HFFc6 (cell line): ENCODE results near the gene KRT71. TPM values are rescaled to one million over a fixed set of nuclear protein-coding genes. Genes with fewer than 3 reads are reported as not detected.

Experiments
- DNase-seq: peaks from one replicate; pipeline ENCODE4 v3.0.0-alpha.2; 2018
- H3K27ac Mint-ChIP-seq: 2 replicates; pipeline ENCODE4 v1.8.0; 2020; ENCODE audit warnings: mild to moderate bottlenecking, mixed read lengths
- H3K27me3 Mint-ChIP-seq: 2 replicates; pipeline ENCODE4 v1.8.0; 2021; ENCODE audit warnings: mild to moderate bottlenecking, moderate library complexity, mixed read lengths; ENCODE audit not compliant: insufficient read depth
- H3K36me3 Mint-ChIP-seq: 2 replicates; pipeline ENCODE4 v1.8.0; 2021; ENCODE audit warnings: low read depth, mixed read lengths
- H3K4me1 Mint-ChIP-seq: 2 replicates; pipeline ENCODE4 v1.8.0; 2020; ENCODE audit warnings: low read depth, mixed read lengths
- H3K4me3 Mint-ChIP-seq: 2 replicates; pipeline ENCODE4 v1.8.0; 2020; ENCODE audit warnings: mild to moderate bottlenecking, moderate library complexity, mixed read lengths
- H3K9me3 Mint-ChIP-seq: 2 replicates; pipeline ENCODE4 v1.8.0; 2020; ENCODE audit warnings: mild to moderate bottlenecking, mixed read lengths
- total RNA-seq, 6 experiments: library from RNA; stranded (reverse); fragmentation: NEBNext Ultra II Directional; extraction: Animal tissue kit (Norgen Biotek cat#: 25700); gene quantifications; 2 replicates in 1 of 6; 3 replicates in 5 of 6; pipeline ENCODE4 v1.2.3, GENCODE V29; 2021
- TF ChIP-seq, protein P1 (sequence below): fragments of 200-600 bp; sonication (generic); IDR thresholded peaks from 2 replicates; pipeline ENCODE4 v1.5.0; 2021; ENCODE audit warnings: antibody characterized with exemption, mild to moderate bottlenecking

The KRT71 gene
- total RNA-seq, 6 experiments from 2014 or later = not detected

DNA sequence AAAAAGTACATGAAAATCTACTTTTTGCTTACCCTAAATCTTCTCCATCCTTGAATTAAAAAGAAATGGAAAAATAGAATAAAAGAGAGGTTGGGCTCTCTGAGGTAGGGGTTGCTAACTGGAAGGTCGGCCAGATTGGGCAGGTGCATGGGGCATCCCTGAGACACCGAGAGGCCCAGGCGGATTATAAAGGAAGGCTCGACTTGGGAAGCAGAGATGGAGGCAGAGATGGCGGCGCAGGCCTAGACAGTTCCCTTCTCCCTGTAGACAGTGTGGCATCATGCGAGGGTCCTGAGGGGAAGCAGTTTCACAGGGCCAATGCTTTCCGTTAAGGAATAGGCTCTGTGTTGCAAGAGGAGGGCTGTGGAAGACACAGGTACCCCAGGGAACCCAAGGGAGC, 24.4 kb upstream of the KRT71 start:
- no peak overlapping the region for H3K4me3 Mint-ChIP-seq
- no peak overlapping the region for H3K27ac Mint-ChIP-seq
- H3K4me1 Mint-ChIP-seq = no peaks in the 10 kb centered on the region
- peaks cover 52% of the 10 kb centered on the region for H3K27me3 Mint-ChIP-seq
- DNase-seq = no peak
- TF ChIP-seq, protein P1, sequence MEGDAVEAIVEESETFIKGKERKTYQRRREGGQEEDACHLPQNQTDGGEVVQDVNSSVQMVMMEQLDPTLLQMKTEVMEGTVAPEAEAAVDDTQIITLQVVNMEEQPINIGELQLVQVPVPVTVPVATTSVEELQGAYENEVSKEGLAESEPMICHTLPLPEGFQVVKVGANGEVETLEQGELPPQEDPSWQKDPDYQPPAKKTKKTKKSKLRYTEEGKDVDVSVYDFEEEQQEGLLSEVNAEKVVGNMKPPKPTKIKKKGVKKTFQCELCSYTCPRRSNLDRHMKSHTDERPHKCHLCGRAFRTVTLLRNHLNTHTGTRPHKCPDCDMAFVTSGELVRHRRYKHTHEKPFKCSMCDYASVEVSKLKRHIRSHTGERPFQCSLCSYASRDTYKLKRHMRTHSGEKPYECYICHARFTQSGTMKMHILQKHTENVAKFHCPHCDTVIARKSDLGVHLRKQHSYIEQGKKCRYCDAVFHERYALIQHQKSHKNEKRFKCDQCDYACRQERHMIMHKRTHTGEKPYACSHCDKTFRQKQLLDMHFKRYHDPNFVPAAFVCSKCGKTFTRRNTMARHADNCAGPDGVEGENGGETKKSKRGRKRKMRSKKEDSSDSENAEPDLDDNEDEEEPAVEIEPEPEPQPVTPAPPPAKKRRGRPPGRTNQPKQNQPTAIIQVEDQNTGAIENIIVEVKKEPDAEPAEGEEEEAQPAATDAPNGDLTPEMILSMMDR = no peak
- H3K36me3 Mint-ChIP-seq = no peaks in the 10 kb centered on the region
- no peaks in the 10 kb centered on the region for H3K9me3 Mint-ChIP-seq

DNA sequence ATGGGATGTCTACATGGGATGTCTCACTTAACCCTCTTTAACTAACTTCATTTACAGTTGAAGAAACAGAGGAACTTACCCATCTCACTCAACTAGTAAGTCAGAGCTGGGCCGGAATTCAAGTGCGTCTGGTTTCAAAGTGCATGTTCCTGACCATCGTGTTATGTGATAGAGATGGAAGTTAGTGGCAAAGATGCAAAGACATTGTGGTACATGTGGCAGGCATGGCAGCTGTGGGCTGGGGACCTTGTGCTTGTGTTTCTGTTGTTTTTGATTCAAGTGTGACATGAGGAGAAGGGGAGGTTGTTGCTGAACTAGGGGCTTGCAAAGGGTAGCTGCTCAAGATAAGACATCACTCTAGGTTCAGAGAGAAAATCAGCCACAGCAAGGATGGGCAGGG, 23.0 kb upstream of the KRT71 start:
- Mint-ChIP-seq H3K27me3 (peaks cover 50% of the 10 kb centered on the region), H3K27ac (no peak overlapping the region), H3K4me1 (no peaks in the 10 kb centered on the region), H3K9me3 (no peaks in the 10 kb centered on the region), H3K4me3 (no peak overlapping the region), H3K36me3 (no peaks in the 10 kb centered on the region)
- DNase-seq = no peak
- TF ChIP-seq, protein P1 = no peak

DNA sequence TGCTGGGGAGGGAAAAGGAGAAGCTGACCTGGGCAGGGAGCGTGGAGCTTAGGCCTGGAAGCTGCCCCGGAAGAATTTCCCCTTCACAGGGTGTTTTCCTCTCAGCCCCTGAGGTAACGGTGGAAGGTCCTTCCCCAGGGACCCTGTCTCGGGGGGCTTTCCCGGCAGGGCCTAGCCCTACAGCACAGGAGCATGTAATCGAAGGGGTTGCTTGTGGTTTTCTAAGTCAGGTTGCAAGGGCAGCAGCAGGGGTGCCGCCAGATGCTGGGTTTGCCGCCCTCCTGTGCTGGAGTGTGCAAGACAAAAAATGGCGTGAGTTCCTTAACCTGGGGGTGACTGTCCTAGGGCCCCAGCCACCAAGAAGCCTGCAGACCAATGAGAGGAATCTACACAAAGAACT, 22.3 kb upstream of the KRT71 start:
- Mint-ChIP-seq H3K4me1 (no peaks in the 10 kb centered on the region), H3K27me3 (peaks cover 52% of the 10 kb centered on the region)
- DNase-seq = no peak

DNA sequence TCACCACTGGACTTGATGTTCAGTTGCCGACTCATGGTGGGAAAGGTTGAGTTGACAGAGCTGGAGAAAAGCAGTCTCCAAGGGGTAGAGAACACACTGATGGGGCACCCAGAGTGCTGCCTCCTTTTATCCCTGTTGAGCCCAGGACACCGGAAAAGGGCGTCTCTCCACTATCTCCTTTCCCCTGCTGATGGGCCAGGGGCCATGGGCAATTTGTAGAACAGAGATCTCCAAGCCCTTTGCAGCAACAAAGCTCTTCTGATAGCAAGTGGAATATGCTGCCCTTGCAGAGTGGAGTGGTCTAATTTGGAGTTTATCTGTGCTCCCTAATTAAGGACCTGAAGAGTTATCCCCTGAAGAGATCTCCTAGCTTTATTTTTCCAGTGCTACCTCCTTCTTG, 20.8 kb upstream of the KRT71 start, which contains the start of gene KRT74:
TSS of gene KRT74 (minus strand) at position 101 of the 400 bp plus-strand sequence. CDS start at position 35, 66 bp downstream.
- H3K9me3 Mint-ChIP-seq = no peaks in the 10 kb centered on the region
- no peak for DNase-seq
- peaks cover 47% of the 10 kb centered on the region for H3K27me3 Mint-ChIP-seq
- TF ChIP-seq, protein P1 = no peak
- no peaks in the 10 kb centered on the region for H3K4me1 Mint-ChIP-seq
- no peak within 1 kb of the TSS for H3K27ac Mint-ChIP-seq
- H3K4me3 Mint-ChIP-seq = no peak within 1 kb of the TSS
- no peaks in the 10 kb centered on the region for H3K36me3 Mint-ChIP-seq

More for the DNA sequence above, 22.3 kb upstream of the KRT71 start:
- H3K27ac Mint-ChIP-seq = no peak overlapping the region
- TF ChIP-seq, protein P1 = no peak
- no peaks in the 10 kb centered on the region for H3K9me3 Mint-ChIP-seq
- H3K36me3 Mint-ChIP-seq = no peaks in the 10 kb centered on the region
- H3K4me3 Mint-ChIP-seq = no peak overlapping the region

DNA sequence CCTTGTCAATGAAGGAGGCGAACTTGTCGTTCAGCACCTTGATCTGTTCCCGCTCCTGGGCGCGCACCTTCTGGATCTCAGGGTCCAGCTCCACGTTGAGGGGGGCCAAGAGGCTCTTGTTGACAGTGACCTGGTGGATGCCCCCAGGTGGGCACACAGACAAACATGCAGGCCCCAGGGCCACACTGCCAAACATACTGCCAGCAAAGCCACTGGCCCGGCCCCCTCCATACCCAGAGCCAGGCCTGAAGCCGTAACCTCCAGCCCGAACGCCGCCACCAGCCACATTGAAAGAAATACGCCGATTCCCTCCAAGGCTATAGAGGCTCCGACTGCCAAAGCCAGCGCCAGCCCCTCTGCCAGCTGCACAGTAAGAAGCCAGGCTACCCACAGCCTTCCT, 20.4 kb upstream of the KRT71 start:
- H3K4me3 Mint-ChIP-seq = no peak overlapping the region
- H3K4me1 Mint-ChIP-seq = no peaks in the 10 kb centered on the region
- TF ChIP-seq, protein P1 = no peak
- H3K9me3 Mint-ChIP-seq = no peaks in the 10 kb centered on the region
- H3K27me3 Mint-ChIP-seq = peaks cover 48% of the 10 kb centered on the region
- no peaks in the 10 kb centered on the region for H3K36me3 Mint-ChIP-seq
- DNase-seq = no peak
- no peak overlapping the region for H3K27ac Mint-ChIP-seq

DNA sequence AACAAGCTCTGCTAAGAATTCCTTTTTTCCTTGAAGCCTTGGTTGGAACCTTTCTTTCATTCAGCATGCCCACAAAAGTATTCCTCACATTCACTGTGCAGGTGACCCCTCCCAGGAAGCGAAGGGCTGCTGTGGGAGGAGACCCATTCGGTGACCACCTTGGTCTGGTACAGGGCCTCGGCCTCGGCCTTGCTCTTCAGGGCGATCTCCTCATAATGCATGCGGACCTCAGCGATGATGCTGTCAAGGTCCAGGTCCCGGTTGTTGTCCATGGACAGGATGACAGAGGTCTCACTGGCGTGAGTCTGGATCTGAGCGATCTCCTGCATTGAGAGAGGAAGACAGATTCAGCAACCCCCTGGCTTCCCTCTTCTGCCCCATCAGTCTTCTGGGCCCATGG, 17.6 kb upstream of the KRT71 start:
- Mint-ChIP-seq H3K4me1 (no peaks in the 10 kb centered on the region), H3K27me3 (peaks cover 57% of the 10 kb centered on the region), H3K9me3 (no peaks in the 10 kb centered on the region), H3K27ac (no peak overlapping the region), H3K36me3 (no peaks in the 10 kb centered on the region), H3K4me3 (no peak overlapping the region)
- TF ChIP-seq, protein P1 = no peak
- DNase-seq = no peak
